ENCODE data around the gene SSTR4. TPM values are rescaled to one million over a fixed set of nuclear protein-coding genes. Genes with fewer than 3 reads are reported as not detected.

The SSTR4 gene
- total and polyA plus RNA-seq, 2 donors (not counting 3 experiments of a cell fraction or from before 2014, with no cell fraction given): not detected

GRCh38 chr20:23000232-23000947, 34.7 kb upstream of the SSTR4 start:
- no peak for FAIRE-seq
- TF ChIP-seq MAX (IDR thresholded peaks at IDR 0.05; ENCODE audit: insufficient read depth, insufficient read length) (no peak), EZH2 (IDR thresholded peaks at IDR 0.05; ENCODE audit: borderline replicate concordance, low read depth, low read length, severe bottlenecking) (no peak), POLR2A (IDR thresholded peaks at IDR 0.05; ENCODE audit: low read depth, low read length) (no peak), POLR2AphosphoS5 (IDR thresholded peaks at IDR 0.05; ENCODE audit: insufficient read depth, low read depth, low read length) (no peak), MYC (IDR thresholded peaks at IDR 0.05; ENCODE audit: low read depth, low read length) (no peak), FOS (IDR thresholded peaks at IDR 0.05; ENCODE audit: borderline replicate concordance, insufficient read depth, low read length) (no peak), CTCF (IDR thresholded peaks at IDR 0.05; ENCODE audit: extremely low read depth in 1 of 2, insufficient read depth in 1 of 2, low read depth in 1 of 2, low read length in 2 of 2) (no peak), GATA2 (IDR thresholded peaks at IDR 0.05; ENCODE audit: insufficient read depth, insufficient read length, low read depth, low read length) (no peak), JUN (IDR thresholded peaks at IDR 0.05; ENCODE audit: borderline replicate concordance, insufficient read depth, insufficient read length, low read depth) (no peak)
- no peaks in the 10 kb centered on the region for H3K79me2 ChIP-seq (ENCODE audit: control insufficient read depth, insufficient read depth, low read length)
- H3K4me1 ChIP-seq (ENCODE audit: control insufficient read depth, extremely low read depth, insufficient read depth, low read length): no peaks in the 10 kb centered on the region
- H3K27me3 ChIP-seq (ENCODE audit: control insufficient read depth in 2 of 2, insufficient read depth in 2 of 2, low read length in 2 of 2): peaks cover 2 to 3% of the 10 kb centered on the region in 2 experiments
- H4K20me1 ChIP-seq (replicated peaks; ENCODE audit: control insufficient read depth, extremely low read depth, insufficient read depth, low read length): no peaks in the 10 kb centered on the region
- H3K9me3 ChIP-seq (replicated peaks; ENCODE audit: control insufficient read depth, insufficient read depth, low read length): no peaks in the 10 kb centered on the region
- no peaks in the 10 kb centered on the region for H3K36me3 ChIP-seq (ENCODE audit: control insufficient read depth in 2 of 2, extremely low read depth in 1 of 2, insufficient read depth in 2 of 2, low read length in 2 of 2)
- ChIA-PET CTCF (no interaction called here), POLR2A (no interaction called here)
- H2AFZ ChIP-seq (ENCODE audit: low read depth, low read length): no peak overlapping the region
- no TSS peak for BruUV-seq (replicated peaks)
- H3K27ac ChIP-seq (ENCODE audit: insufficient read depth, low read depth, low read length): no peak overlapping the region
- H3K4me2 ChIP-seq (ENCODE audit: insufficient read depth, low read length): no peak overlapping the region
- intact Hi-C loops (cut with micrococcal nuclease): no loop called here
- no peak for DNase-seq (ENCODE audit: low read depth, low spot score)
- no peak overlapping the region for H3K9ac ChIP-seq (replicated peaks; ENCODE audit: extremely low read depth, insufficient read depth, low read length)
- no peak overlapping the region for H3K4me3 ChIP-seq (replicated peaks in 1 of 3; ENCODE audit: insufficient read depth in 1 of 3, low read depth in 1 of 3, low read length in 3 of 3)
- dilution Hi-C loops (cut with MboI; ENCODE audit: extremely low pct_ligation_motif_present, low sequenced_read_pairs): no loop called here
- no peaks in the 10 kb centered on the region for H3K9me1 ChIP-seq (replicated peaks; ENCODE audit: control insufficient read depth, extremely low read depth, insufficient read depth, low read length)
